GM19025 (cell line): Measurements from ENCODE around the gene SH3BP1.
"Not testable (repeated sequence)": the region's sequence is repeated elsewhere in the genome, so short reads cannot be mapped to it uniquely, and the experiment has no call there.

Experiments
- ATAC-seq: cut with Tn5 transposase; IDR thresholded peaks from one replicate; pipeline ENCODE4 v1.9.1; 2021; ENCODE audit warnings: mild to moderate bottlenecking, low read depth, moderate library complexity; ENCODE audit not compliant: unreplicated experiment

Gene SH3BP1

GRCh38 chr22:37656583-37656982 is 17.1 kb downstream of the SH3BP1 start:
- ATAC-seq: not testable (repeated sequence)

- ATAC-seq: no peak
These were observed 18.2 kb downstream of the SH3BP1 start for GRCh38 chr22:37657590-37658132.

- ATAC-seq: peak; percentile 89
These were observed 18.9 kb downstream of the SH3BP1 start, which contains the start of gene PDXP for GRCh38 chr22:37658133-37659065. Gene PDXP (plus strand): TSS chr22:37658723. CDS start chr22:37658783, 60 bp downstream.

GRCh38 chr22:37659066-37659896 is 19.8 kb downstream of the SH3BP1 start:
- peak; percentile 11 for ATAC-seq

- no peak for ATAC-seq
These were observed 20.6 kb downstream of the SH3BP1 start for GRCh38 chr22:37659897-37660708.

GRCh38 chr22:37660709-37661045 is 21.2 kb downstream of the SH3BP1 start:
- ATAC-seq: no peak

- ATAC-seq: no peak
These were observed 21.9 kb downstream of the SH3BP1 start for GRCh38 chr22:37661160-37661924.

- no peak for ATAC-seq
These were observed 22.6 kb downstream of the SH3BP1 start for GRCh38 chr22:37662039-37662438.

- ATAC-seq: no peak
These were observed 24.2 kb downstream of the SH3BP1 start for GRCh38 chr22:37663521-37664140.

- ATAC-seq: no peak
These were observed 25.0 kb downstream of the SH3BP1 start for GRCh38 chr22:37664249-37665101.

- no peak for ATAC-seq
These were observed 26.0 kb downstream of the SH3BP1 start for GRCh38 chr22:37665487-37665886.

- ATAC-seq: no peak
These were observed 30.1 kb downstream of the SH3BP1 start for GRCh38 chr22:37669586-37669985.

- no peak for ATAC-seq
These were observed 32.9 kb downstream of the SH3BP1 start for GRCh38 chr22:37672206-37672919.

GRCh38 chr22:37672920-37673455 is 33.5 kb downstream of the SH3BP1 start:
- ATAC-seq: no peak

GRCh38 chr22:37674248-37674647 is 34.8 kb downstream of the SH3BP1 start:
- no peak for ATAC-seq

GRCh38 chr22:37674951-37675929 is 35.8 kb downstream of the SH3BP1 start, which contains the start of gene LGALS1:
Gene LGALS1 (plus strand): TSS chr22:37675636. CDS start chr22:37675703, 67 bp downstream.
- ATAC-seq: peak; percentile 52
